AG09319 (cell line): ENCODE data around the gene TRAF7.

Experiments used
- DNase-seq: peaks from one replicate; pipeline ENCODE4 v3.0.0-alpha.2; 2010; ENCODE audit warnings: low read depth; ENCODE audit errors: extremely low read depth
- CTCF ChIP-seq: IDR thresholded peaks from 2 replicates; pipeline ENCODE4 v1.5.1; 2011; ENCODE audit warnings: low read depth, mild to moderate bottlenecking, inconsistent platforms, low read length, moderate library complexity

Gene TRAF7

GRCh38 chr16:2159175-2159838, 3.7 kb downstream of the TRAF7 start:
- DNase-seq: no peak
- no peak for TF ChIP-seq CTCF

- TF ChIP-seq CTCF: no peak
- DNase-seq: no peak
These were observed 5.5 kb downstream of the TRAF7 start for GRCh38 chr16:2160915-2161551.

GRCh38 chr16:2161911-2162310, 6.3 kb downstream of the TRAF7 start:
- TF ChIP-seq CTCF: no peak
- no peak for DNase-seq

- no peak for TF ChIP-seq CTCF
These were observed 7.1 kb downstream of the TRAF7 start for GRCh38 chr16:2162676-2163118.

GRCh38 chr16:2163211-2163881, 7.8 kb downstream of the TRAF7 start:
- no peak for TF ChIP-seq CTCF
- no peak for DNase-seq

More at GRCh38 chr16:2162676-2163118, 7.1 kb downstream of the TRAF7 start:
- no peak for DNase-seq

GRCh38 chr16:2165861-2166260, 10.3 kb downstream of the TRAF7 start:
- no peak for DNase-seq

More at GRCh38 chr16:2165861-2166260, 10.3 kb downstream of the TRAF7 start:
- no peak for TF ChIP-seq CTCF
